Measurements from ENCODE around the gene TAF4.
"Not testable (repeated sequence)": the region's sequence is repeated elsewhere in the genome, so short reads cannot be mapped to it uniquely, and the experiment has no call there.

The TAF4 gene

DNA sequence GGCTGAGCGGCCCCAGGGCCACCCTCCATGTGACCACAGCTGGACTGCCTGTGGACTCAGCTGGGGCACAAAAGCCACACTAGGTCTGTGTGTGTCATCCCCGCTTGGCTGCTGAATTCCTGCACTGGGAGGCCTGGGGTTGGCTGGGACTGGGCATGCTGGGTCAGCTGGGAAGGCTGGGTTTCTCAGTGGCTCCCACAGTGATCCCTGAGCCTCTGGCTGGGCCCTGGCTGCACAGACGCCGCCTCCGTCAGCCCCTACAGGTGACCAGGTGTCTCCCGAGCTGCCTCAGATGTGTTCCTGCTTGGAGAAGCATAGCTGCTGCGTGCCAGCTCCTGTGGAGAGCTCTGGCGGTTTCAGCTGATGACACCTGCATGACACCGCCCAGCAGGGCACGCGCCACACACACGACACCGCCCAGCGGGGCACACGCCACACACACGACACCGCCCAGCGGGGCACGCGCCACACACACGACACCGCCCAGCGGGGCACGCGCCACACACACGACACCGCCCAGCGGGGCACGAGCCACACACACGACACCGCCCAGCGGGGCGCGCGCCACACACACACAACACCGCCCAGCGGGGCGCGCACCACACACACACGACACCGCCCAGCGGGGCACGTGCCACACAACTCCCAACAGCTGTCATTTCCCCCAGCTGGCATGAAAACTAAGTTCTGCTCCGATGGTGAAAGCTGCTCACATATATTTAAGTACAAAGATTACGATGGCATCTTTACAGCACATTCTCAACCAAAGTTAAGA is 88.8 kb downstream of the TAF4 start:
- no peak overlapping the region for H3K4me3 ChIP-seq (ENCODE audit: low read length)
- TF ChIP-seq, protein P1, sequence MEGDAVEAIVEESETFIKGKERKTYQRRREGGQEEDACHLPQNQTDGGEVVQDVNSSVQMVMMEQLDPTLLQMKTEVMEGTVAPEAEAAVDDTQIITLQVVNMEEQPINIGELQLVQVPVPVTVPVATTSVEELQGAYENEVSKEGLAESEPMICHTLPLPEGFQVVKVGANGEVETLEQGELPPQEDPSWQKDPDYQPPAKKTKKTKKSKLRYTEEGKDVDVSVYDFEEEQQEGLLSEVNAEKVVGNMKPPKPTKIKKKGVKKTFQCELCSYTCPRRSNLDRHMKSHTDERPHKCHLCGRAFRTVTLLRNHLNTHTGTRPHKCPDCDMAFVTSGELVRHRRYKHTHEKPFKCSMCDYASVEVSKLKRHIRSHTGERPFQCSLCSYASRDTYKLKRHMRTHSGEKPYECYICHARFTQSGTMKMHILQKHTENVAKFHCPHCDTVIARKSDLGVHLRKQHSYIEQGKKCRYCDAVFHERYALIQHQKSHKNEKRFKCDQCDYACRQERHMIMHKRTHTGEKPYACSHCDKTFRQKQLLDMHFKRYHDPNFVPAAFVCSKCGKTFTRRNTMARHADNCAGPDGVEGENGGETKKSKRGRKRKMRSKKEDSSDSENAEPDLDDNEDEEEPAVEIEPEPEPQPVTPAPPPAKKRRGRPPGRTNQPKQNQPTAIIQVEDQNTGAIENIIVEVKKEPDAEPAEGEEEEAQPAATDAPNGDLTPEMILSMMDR (conservative IDR thresholded peaks at IDR 0.05; ENCODE audit: low read depth, low read length): no peak
- no peak for DNase-seq (ENCODE audit: low read depth)

DNA sequence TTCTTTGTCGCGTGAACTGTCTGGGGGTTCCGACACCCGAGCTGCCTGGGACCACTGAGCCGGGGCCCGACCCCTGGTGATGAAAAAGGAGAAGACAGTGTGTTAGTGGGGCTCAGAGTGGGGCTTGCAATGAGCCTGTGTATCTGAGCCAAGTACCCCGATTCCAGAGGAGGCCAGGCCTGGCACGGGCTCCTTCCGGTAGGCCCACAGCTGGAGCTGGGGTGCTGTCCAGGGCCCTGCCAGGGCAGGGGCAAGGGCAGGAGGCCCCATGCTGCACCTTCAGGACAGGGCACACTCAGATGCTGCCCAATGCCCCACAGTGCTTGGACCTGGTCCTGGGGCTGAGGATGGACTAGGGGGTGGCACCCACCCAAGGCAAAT is 89.4 kb downstream of the TAF4 start:
- H3K4me3 ChIP-seq (ENCODE audit: low read length): no peak overlapping the region
- no peak for DNase-seq (ENCODE audit: low read depth)
- TF ChIP-seq, protein P1 (conservative IDR thresholded peaks at IDR 0.05; ENCODE audit: low read depth, low read length): no peak

DNA sequence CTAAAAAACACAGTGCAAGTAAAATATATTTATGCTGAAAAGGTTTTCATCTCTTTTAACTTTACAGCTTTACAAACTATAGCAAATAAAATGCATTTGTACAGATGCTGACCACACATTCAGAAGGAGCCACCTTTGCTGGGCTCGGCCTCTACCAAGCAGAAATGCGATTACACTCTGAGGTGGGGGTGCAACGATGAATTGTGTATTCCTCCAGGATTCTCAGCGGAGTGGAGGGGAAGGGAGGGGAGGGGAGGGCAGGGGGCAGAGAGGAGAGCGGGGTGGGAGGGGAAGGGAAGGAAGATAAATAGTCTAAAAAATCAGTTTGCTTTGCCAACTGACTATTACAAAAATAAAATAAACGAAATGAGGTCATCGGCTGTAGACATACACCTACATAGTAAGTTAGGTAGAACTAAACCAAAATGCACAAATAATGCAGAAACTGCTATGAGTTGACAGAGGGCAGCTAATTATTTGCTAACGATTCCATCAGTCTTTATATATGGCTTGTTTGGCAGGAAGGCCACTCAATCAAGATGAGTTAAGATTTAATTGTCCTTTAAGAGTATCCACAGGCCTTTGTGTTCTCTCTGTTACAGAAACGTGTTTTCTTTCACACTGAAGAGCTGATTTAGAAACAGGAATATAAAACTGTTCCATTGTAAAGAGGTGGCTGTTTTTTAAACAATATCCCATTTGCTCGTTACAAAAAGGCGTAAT is 90.1 kb downstream of the TAF4 start:
- TF ChIP-seq, protein P1 (conservative IDR thresholded peaks at IDR 0.05; ENCODE audit: low read depth, low read length): no peak
- H3K4me3 ChIP-seq (ENCODE audit: low read length): no peak overlapping the region
- no peak for DNase-seq (ENCODE audit: low read depth)

DNA sequence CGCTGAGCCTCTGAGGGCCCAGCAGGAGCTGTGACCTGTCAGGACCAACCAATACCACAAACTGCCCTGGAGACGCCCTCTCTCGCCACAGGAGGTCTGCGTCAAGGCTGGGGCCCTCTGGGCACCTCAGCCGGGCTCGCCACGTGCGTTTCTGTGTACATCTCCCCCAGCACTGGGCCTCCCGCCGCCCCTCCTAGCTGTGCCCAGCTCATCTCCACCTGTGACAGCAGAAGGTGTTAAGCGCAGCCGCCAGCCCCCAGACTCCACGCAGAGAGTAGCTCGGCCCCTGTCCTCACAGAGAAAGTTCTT is 91.4 kb downstream of the TAF4 start:
- no peak overlapping the region for H3K4me3 ChIP-seq (ENCODE audit: low read length)
- TF ChIP-seq, protein P1 (conservative IDR thresholded peaks at IDR 0.05; ENCODE audit: low read depth, low read length): no peak
- DNase-seq (ENCODE audit: low read depth): no peak

DNA sequence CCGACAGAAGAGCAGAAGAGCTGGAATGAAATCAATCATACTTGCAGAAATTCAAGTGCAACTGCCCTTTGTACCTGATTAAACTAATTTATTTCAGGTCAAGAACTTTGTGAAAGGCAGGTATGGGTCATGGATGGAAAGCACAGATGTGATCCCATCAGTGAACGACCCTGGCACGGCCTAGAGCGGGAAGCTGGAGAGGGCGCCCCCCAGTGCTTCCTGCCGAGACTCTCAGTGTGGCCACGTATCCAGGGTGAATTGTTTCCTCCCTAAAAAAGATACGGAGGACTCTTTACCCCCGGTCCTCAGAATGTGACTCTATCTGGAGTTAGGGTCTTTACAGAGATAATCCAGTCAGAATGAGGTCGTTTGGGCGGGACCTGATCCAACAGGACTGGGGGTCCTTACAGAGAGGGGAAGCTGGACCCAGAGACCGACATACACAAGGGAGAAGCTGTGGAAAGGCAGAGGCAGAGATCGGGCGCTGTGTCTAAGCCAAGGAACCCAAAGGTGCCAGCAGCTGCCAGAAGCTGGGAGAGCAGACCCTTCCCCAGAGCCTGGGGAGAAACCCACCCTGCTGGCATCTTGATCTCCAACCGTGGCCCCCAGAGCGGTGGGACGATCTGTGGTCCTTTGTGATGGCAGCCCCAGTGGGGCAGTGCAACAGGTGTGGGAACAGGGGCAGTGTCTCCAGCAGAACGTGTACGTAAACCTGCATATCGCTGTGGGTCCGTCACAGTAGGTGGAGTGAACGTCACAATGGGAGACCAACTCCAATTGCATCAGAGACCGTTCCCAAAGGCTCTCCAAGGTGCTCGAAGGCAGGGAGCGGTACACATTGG is 91.9 kb downstream of the TAF4 start:
- TF ChIP-seq, protein P1 (conservative IDR thresholded peaks at IDR 0.05; ENCODE audit: low read depth, low read length): no peak
- DNase-seq (ENCODE audit: low read depth): no peak
- H3K4me3 ChIP-seq (ENCODE audit: low read length): no peak overlapping the region

DNA sequence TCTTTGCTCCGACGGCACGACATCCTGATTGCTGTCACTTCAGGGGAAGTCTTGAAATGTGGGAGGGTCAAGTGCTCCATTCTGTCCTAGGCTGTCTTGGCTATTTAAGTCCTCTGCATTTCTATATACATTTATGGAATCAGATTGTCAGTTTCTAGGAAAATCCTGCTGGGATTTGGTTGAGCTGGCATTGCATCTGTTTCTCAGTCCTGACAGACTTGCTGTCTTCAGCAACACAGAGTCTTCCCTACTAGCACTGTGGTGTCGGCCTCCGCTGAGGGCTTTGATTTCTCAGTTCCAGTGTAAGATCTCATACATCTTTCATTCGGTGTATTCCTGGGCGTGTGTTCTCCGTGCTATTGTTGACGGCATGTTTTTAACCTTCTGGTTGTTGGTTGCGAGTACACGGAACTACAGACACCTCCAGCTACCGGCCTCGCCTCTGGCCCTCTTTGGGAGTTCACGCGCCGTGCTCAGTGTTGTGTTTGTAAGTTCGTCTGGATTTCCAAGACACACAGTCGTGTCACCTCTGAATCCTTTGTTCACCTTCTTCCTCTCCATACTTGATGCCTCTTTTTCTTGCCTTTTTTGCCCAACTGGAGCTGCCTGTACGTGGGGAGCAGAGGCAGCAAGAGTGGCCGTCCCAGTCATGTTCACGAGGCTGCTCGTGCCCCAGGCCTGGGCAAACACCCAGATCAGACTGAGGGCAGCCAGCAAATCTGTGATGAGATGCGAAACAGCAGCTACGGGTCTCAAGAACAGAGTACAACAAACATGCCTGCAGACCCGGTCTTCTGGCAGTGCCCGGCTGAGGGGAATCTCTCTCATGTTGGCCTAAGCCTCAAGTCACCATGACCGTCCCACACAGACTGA is 92.8 kb downstream of the TAF4 start:
- no peak overlapping the region for H3K4me3 ChIP-seq (ENCODE audit: low read length)
- TF ChIP-seq, protein P1 (conservative IDR thresholded peaks at IDR 0.05; ENCODE audit: low read depth, low read length): no peak

DNA sequence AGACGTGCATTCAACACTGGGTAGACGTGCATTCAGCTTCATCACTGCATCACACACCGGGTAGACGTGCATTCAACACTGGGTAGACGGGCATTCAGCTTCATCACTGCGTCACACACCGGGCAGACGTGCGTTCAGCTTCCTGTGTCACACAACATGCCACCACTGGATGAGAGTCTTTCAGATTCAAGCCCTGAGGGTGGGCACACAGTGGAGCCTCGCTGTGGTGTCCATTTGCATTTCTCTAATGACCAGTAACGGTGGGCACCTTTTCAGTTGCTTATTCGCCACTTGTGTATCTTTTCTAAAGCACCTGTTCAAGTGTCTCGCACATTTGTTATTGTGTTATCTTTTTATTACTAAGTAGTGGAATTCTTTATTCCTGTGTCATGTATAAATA is 94.1 kb downstream of the TAF4 start:
- H3K4me3 ChIP-seq (ENCODE audit: low read length); DNase-seq (ENCODE audit: low read depth): not testable (repeated sequence)

More for the DNA sequence above, 92.8 kb downstream of the TAF4 start:
- DNase-seq (ENCODE audit: low read depth): no peak

Measured in retinal pigment epithelial cell (primary cell).